ENCODE measurements around the gene PDK4.

DNA sequence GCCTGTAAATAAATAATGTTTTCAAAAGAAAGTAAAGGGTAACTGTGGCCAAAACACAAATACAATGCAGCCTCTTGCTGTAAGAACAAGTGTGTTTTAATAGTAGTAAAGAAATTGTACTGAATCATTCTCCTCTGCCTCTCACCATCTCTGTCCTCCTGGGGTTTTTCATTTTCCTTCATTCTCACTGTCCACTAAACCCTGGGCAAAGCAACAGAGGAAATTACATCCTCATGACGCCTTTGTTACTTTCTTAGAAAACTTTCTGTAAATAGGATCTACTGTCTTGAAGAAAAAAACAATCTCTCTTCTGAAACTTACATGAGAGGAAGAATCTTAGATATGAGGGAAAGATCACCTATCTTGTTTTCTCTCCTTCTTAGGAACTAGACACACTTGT is 56.0 kb downstream of the PDK4 start:
- TF ChIP-seq CTCF (IDR thresholded peaks at IDR 0.05; ENCODE audit: borderline replicate concordance, extremely low read depth, low read length, poor library complexity, severe bottlenecking) (no peak), EZH2 (IDR thresholded peaks at IDR 0.05; ENCODE audit: borderline replicate concordance, low read depth, low read length, severe bottlenecking) (no peak)
